Transverse colon (tissue), 4 donors: ENCODE measurements around the gene LMCD1. TPM values are rescaled to one million over a fixed set of nuclear protein-coding genes. Genes with fewer than 3 reads are reported as not detected.
"Not testable (repeated sequence)": the region's sequence is repeated elsewhere in the genome, so short reads cannot be mapped to it uniquely, and the experiment has no call there.

Source experiments
- DNase-seq: peaks from one replicate; pipeline ENCODE4 v3.0.0-alpha.2; 2019
- H3K27ac ChIP-seq, 4 donors: fragments of 200-600 bp; sonication (generic); 2 replicates each; pipeline ENCODE4 v1.5.1; 2016 to 2018; ENCODE audit warnings: inconsistent platforms in 4 of 4
- H3K27me3 ChIP-seq: fragments of 200-600 bp; sonication (generic); 2 replicates; pipeline ENCODE4 v1.5.1; 2017; ENCODE audit warnings: inconsistent platforms
- H3K36me3 ChIP-seq, 4 donors: fragments of 200-600 bp; sonication (generic); 2 replicates each; pipeline ENCODE4 v1.5.1; 2017 to 2019; ENCODE audit warnings: inconsistent platforms in 4 of 4
- H3K4me1 ChIP-seq, 4 donors: fragments of 200-600 bp; sonication (generic); 2 replicates each; pipeline ENCODE4 v1.5.1; 2017 to 2020; ENCODE audit warnings: inconsistent platforms in 4 of 4
- H3K4me3 ChIP-seq, 4 donors: fragments of 200-600 bp; sonication (generic); 1 replicate in 1 of 4; 2 replicates in 3 of 4; pipeline versions ENCODE4 v1.5.1 to v1.6.1; 2017 to 2019; ENCODE audit warnings: inconsistent platforms in 4 of 4
- H3K9me3 ChIP-seq, 2 donors: fragments of 200-600 bp; sonication (generic); 2 replicates each; pipeline ENCODE4 v1.5.1; 2017 to 2019; ENCODE audit warnings: inconsistent platforms in 2 of 2
- CTCF ChIP-seq, 5 experiments: fragments of 200-600 bp in 3 of 5; fragments of 450-650 bp in 2 of 5; sonication (generic) in 3 of 5; IDR thresholded peaks; 1 replicate in 2 of 5; 2 replicates in 3 of 5; pipeline ENCODE4 v1.5.1; 2016 to 2017; ENCODE audit warnings: antibody characterized with exemption in 5 of 5, inconsistent platforms in 3 of 5, mild to moderate bottlenecking in 2 of 5, moderate library complexity in 1 of 5
- EP300 ChIP-seq: sonication (generic); formaldehyde crosslinking; IDR thresholded peaks from one replicate; pipeline ENCODE4 v1.6.1; 2017; ENCODE audit warnings: antibody characterized with exemption, low read depth
- POLR2A ChIP-seq: fragments of 450-650 bp; IDR thresholded peaks from one replicate; pipeline ENCODE4 v1.6.1; 2016; ENCODE audit warnings: antibody characterized with exemption, mild to moderate bottlenecking, moderate library complexity
- POLR2AphosphoS5 ChIP-seq, 3 donors: sonication (generic); formaldehyde crosslinking; IDR thresholded peaks; one replicate each; pipeline ENCODE4 v1.6.1; 2016; ENCODE audit warnings: antibody characterized with exemption in 3 of 3
- WGBS, 2 donors: methylation state at CpG; one replicate each; pipeline ENCODE4 v1.1.5; 2018; ENCODE audit warnings: low coverage in 1 of 2; 5-methylcytosine and 5-hydroxymethylcytosine counted together
- in situ Hi-C, 4 donors: fragments of 200-750 bp; cut with MboI; loops; one replicate each; pipeline versions ENCODE4 v1.15.0 to v1.15.1; 2017; ENCODE audit warnings: low sequenced_read_pairs in 3 of 4, low pct_ligation_motif_present in 1 of 4, low pct_unique_long_range_greater_than_20kb in 1 of 4
- intact Hi-C: fragments of 100-400 bp; cut with DNase I; formaldehyde crosslinking; loops from one replicate; pipeline ENCODE4 v1.15.1; 2023; ENCODE audit warnings: low total_unique reads
- total RNA-seq, 4 donors: library from RNA; depleted of rRNA; stranded (reverse); fragments of >200 nt; gene quantifications; one replicate each; pipeline ENCODE4 v1.1.0, GENCODE V29; 2016

Gene LMCD1
- total RNA-seq, 4 donors from 2014 or later: 6.7 to 26.6 (median 9.6) TPM

GRCh38 chr3:8576841-8577571, 75.4 kb downstream of the LMCD1 start:
- in situ Hi-C loops: no loop called here
- Histone ChIP-seq H3K36me3 (no peaks in the 10 kb centered on the region), H3K4me3 (no peak overlapping the region), H3K4me1 (no peaks in the 10 kb centered on the region), H3K27me3 (no peaks in the 10 kb centered on the region), H3K9me3 (no peaks in the 10 kb centered on the region), H3K27ac (peak overlapping the region in 1 of 4 donors; percentile 29)
- 56 to 62% methylated on average over 2 to 5 of the region's 5 CpGs for WGBS, 2 donors
- peak; percentile 11 for DNase-seq
- intact Hi-C loops: no loop called here
- TF ChIP-seq POLR2AphosphoS5 (IDR thresholded peaks at IDR 0.05): peak in 2 of 3 donors; percentile 48 to 56
- no peak for TF ChIP-seq CTCF (IDR thresholded peaks at IDR 0.05)

GRCh38 chr3:8578282-8578681, 76.7 kb downstream of the LMCD1 start:
- in situ Hi-C loops (no loop called here), intact Hi-C loops (no loop called here)
- TF ChIP-seq EP300 (no peak), POLR2AphosphoS5 (IDR thresholded peaks at IDR 0.05) (no peak), CTCF (IDR thresholded peaks at IDR 0.05) (no peak), POLR2A (no peak)
- Histone ChIP-seq H3K9me3 (no peaks in the 10 kb centered on the region), H3K36me3 (no peaks in the 10 kb centered on the region), H3K27me3 (no peaks in the 10 kb centered on the region), H3K4me3 (no peak overlapping the region), H3K4me1 (no peaks in the 10 kb centered on the region), H3K27ac (no peak overlapping the region)
- no peak for DNase-seq
- 78 to 86% methylated on average over 4 of the region's 4 CpGs for WGBS, 2 donors

GRCh38 chr3:8579096-8579495, 77.5 kb downstream of the LMCD1 start:
- Histone ChIP-seq H3K27me3 (no peaks in the 10 kb centered on the region), H3K9me3 (no peaks in the 10 kb centered on the region), H3K36me3 (no peaks in the 10 kb centered on the region), H3K27ac (no peak overlapping the region), H3K4me3 (no peak overlapping the region), H3K4me1 (no peaks in the 10 kb centered on the region)
- in situ Hi-C loops (no loop called here), intact Hi-C loops (no loop called here)
- TF ChIP-seq POLR2AphosphoS5 (IDR thresholded peaks at IDR 0.05): no peak
- TF ChIP-seq CTCF (IDR thresholded peaks at IDR 0.05): no peak
- no peak for TF ChIP-seq EP300
- TF ChIP-seq POLR2A: no peak
- DNase-seq: no peak
- 40 to 52% methylated on average over 1 to 5 of the region's 5 CpGs for WGBS, 2 donors

GRCh38 chr3:8579943-8580342, 78.3 kb downstream of the LMCD1 start:
- in situ Hi-C loops: no loop called here

GRCh38 chr3:8580434-8580833, 78.8 kb downstream of the LMCD1 start:
- DNase-seq, H3K4me3 ChIP-seq, H3K9me3 ChIP-seq, in situ Hi-C loops, H3K36me3 ChIP-seq, H3K4me1 ChIP-seq, H3K27ac ChIP-seq, H3K27me3 ChIP-seq, intact Hi-C loops: not testable (repeated sequence)
- WGBS, 2 donors: 60 to 78% methylated on average over 1 to 5 of the region's 5 CpGs

More at GRCh38 chr3:8579943-8580342, 78.3 kb downstream of the LMCD1 start:
- TF ChIP-seq EP300 (no peak), POLR2A (no peak), CTCF (IDR thresholded peaks at IDR 0.05) (no peak), POLR2AphosphoS5 (IDR thresholded peaks at IDR 0.05) (no peak)
- intact Hi-C loops: no loop called here
- Histone ChIP-seq H3K9me3 (no peaks in the 10 kb centered on the region), H3K4me3 (no peak overlapping the region), H3K4me1 (no peaks in the 10 kb centered on the region), H3K36me3 (no peaks in the 10 kb centered on the region), H3K27ac (no peak overlapping the region), H3K27me3 (no peaks in the 10 kb centered on the region)
- DNase-seq: no peak
- 89% methylated on average over 5 of the region's 5 CpGs; no CpG with 5 or more reads in 1 of the 2 donors for WGBS, 2 donors
